SK-N-SH treated with all-trans-retinoic acid at 6 μM for 48 hours (cell line): ENCODE measurements around the gene DNAH11.

Experiments
- ARNTL ChIP-seq: fragments of 450-650 bp; formaldehyde crosslinking; IDR thresholded peaks from 2 replicates; pipeline ENCODE4 v1.5.0; 2020; ENCODE audit warnings: low read depth, mild to moderate bottlenecking, moderate library complexity, borderline replicate concordance
- GLIS3 ChIP-seq: fragments of 250-450 bp; sonication (Bioruptor Pico); IDR thresholded peaks from 2 replicates; pipeline ENCODE4 v1.5.0; 2020; ENCODE audit warnings: mild to moderate bottlenecking, moderate library complexity
- SNAI2 ChIP-seq: fragments of 250-450 bp; sonication (Bioruptor Pico); IDR thresholded peaks from 2 replicates; pipeline ENCODE4 v1.5.0; 2020; ENCODE audit warnings: mild to moderate bottlenecking, moderate library complexity
- TF ChIP-seq, protein P1 (sequence below): fragments of 250-450 bp; sonication (Bioruptor Pico); IDR thresholded peaks from 2 replicates; pipeline ENCODE4 v1.5.1; 2021; ENCODE audit warnings: mild to moderate bottlenecking, moderate library complexity
- TF ChIP-seq, protein P2 (sequence below): fragments of 250-450 bp; sonication (Bioruptor Pico); IDR thresholded peaks from 2 replicates; pipeline ENCODE4 v1.8.0; 2020; ENCODE audit warnings: mild to moderate bottlenecking, moderate library complexity, borderline replicate concordance

DNA sequence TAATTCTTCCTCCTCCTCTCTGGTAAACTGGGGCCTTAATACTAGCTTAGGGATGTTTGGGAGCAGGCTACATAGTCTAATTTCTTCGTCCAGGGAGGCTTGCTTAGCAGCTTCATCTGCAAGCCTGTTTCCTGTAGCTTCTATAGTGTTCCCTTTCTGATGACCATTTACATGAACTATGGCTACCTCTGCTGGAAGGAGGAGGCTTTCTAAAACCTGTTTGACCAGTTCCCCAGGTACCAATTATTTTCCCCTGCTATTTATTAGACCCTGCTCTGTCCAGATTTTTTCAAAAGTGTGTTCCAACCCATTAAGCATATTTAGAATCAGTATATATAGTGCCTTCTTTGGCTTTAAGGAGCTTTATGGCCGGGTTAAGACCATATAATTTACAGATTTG is 38.8 kb upstream of the DNAH11 start:
- TF ChIP-seq SNAI2 = no peak
- no peak for TF ChIP-seq GLIS3 (CRISPR knock-in tag)
- TF ChIP-seq, protein P1, sequence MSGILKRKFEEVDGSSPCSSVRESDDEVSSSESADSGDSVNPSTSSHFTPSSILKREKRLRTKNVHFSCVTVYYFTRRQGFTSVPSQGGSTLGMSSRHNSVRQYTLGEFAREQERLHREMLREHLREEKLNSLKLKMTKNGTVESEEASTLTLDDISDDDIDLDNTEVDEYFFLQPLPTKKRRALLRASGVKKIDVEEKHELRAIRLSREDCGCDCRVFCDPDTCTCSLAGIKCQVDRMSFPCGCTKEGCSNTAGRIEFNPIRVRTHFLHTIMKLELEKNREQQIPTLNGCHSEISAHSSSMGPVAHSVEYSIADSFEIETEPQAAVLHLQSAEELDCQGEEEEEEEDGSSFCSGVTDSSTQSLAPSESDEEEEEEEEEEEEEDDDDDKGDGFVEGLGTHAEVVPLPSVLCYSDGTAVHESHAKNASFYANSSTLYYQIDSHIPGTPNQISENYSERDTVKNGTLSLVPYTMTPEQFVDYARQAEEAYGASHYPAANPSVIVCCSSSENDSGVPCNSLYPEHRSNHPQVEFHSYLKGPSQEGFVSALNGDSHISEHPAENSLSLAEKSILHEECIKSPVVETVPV (CRISPR knock-in tag) = no peak
- TF ChIP-seq ARNTL (CRISPR knock-in tag) = no peak
- TF ChIP-seq, protein P2, sequence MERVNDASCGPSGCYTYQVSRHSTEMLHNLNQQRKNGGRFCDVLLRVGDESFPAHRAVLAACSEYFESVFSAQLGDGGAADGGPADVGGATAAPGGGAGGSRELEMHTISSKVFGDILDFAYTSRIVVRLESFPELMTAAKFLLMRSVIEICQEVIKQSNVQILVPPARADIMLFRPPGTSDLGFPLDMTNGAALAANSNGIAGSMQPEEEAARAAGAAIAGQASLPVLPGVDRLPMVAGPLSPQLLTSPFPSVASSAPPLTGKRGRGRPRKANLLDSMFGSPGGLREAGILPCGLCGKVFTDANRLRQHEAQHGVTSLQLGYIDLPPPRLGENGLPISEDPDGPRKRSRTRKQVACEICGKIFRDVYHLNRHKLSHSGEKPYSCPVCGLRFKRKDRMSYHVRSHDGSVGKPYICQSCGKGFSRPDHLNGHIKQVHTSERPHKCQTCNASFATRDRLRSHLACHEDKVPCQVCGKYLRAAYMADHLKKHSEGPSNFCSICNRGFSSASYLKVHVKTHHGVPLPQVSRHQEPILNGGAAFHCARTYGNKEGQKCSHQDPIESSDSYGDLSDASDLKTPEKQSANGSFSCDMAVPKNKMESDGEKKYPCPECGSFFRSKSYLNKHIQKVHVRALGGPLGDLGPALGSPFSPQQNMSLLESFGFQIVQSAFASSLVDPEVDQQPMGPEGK (CRISPR knock-in tag) = no peak
